OCI-M1 (cell line): ENCODE results near the gene ZNF530.

Experiments used
- DNase-seq: peaks from one replicate; lab custom pipeline; 2025; lab: John Stamatoyannopoulos, UW

Gene ZNF530

GRCh38 chr19:57599761-57600383 is at the start of gene ZNF530:
TSS of gene ZNF530 (plus strand) at chr19:57599885. CDS start at chr19:57604346, 4,461 bp downstream.
- peak; percentile 98 for DNase-seq

DNA sequence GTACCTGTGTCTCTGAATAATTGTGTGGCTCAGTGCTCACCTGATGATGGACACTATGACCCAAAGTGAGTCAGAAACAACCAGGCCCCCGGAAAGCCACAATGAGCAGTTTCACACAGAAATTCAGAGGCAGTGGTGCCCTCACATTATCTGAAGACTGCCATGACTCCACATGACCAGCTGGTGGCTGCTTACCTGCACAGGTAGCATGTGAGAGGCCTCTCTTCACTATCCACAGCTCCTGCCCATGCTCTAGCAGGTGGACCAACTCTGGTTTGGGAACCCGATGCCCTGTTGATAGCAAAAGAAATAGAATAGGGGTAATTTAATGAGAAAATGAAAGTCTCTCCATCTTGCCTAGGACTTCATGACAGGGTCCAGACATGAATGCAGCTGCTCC is 47.3 kb upstream of the ZNF530 start:
- no peak for DNase-seq

DNA sequence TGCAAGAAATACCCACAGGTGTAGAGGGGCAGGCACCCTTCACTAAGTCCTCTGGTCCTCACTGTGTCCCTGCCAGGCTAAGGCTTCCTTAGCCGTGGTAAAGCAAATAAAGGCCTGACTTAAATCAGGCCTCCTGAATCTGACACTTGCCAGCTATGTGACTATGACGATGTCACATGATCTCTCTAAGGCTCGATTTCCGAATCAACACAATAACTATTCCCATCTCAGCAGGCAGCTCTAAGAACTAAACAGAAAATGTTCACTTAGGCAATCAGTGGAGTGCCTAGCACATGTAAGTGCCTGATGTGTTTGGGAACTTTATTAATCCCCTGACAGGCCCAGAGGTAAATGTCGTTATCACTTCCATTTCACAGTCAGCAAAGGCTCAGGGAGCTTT is 42.0 kb upstream of the ZNF530 start:
- no peak for DNase-seq

GRCh38 chr19:57558525-57558924 is 41.2 kb upstream of the ZNF530 start:
- DNase-seq: peak; percentile 61

DNA sequence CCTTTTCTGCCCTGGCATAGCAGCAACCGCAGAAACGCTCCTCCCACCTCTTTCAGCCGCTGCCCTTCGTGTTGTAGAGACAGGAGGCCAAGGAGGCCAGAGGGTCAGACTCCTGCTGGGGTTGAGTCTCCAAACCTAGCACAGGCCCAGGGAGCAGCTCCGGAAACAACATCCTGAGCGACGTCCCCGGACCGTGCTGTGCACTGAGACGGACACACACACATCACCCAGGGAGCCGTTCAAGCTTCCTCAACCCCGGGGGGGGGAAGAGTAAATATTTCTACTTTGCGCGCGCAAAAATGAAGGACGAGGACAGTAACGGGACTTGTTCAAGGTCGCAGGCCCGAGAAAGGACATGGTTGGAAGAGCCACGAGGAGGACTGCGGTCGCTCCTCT is 40.7 kb upstream of the ZNF530 start:
- DNase-seq: peak; percentile 61

DNA sequence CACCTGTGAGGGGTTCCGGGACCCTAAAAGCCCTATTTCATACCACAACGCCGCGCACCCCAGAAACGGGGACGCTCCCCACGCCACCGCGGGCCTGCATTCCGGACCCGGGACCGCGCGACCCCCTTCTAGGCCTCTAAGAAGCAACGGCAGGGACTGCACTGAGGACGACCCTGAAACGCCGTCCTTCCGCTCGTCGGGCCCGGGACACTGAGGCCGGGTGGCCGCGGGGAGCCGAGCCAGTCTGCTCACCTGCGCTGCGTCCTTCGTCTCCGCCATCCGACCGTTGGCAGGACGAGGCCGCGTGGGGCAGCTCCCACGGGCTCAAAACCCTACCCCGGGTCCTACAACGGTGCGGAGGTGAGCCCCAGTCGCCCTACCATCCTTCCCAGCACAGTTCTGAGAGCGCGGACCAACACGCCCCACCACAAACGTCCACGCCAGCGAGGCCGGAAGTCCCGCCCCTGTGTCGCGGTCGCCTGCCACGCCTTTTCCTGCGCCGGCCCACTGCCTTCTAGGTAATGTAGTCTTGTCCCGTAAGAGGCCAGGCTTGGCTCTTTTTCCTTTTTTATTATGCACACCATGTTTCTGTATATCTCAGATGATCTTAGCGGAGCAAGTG is 40.2 kb upstream of the ZNF530 start, which contains the start of gene ZNF550:
TSS of gene ZNF550 (minus strand) at position 460 of the 622 bp plus-strand sequence. CDS start at position 279, 181 bp downstream.
- DNase-seq: peak; percentile 94

- DNase-seq: peak; percentile 52
These were observed 39.6 kb upstream of the ZNF530 start for GRCh38 chr19:57560049-57560491.

DNA sequence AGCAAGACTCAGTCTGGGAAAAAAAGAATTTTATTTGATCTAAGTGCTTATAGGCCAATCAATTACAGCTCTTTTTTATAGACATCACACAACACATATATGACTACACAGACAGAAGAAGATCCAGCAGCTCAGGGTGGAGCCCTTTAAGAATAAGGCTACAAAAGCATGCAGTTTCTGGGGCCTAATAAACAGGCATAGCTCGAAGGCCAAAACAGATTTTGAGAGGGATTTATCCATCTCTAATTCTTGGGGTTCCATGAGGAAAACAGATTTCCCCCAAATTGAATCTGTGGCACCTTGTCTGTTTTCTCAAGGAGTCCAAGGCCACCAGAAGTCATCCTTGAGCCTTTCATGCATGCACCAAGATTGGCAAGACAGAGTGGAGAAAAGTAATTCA is 36.1 kb upstream of the ZNF530 start:
- peak; percentile 14 for DNase-seq

GRCh38 chr19:57566396-57567265 is 33.1 kb upstream of the ZNF530 start:
- peak; percentile 59 for DNase-seq

DNA sequence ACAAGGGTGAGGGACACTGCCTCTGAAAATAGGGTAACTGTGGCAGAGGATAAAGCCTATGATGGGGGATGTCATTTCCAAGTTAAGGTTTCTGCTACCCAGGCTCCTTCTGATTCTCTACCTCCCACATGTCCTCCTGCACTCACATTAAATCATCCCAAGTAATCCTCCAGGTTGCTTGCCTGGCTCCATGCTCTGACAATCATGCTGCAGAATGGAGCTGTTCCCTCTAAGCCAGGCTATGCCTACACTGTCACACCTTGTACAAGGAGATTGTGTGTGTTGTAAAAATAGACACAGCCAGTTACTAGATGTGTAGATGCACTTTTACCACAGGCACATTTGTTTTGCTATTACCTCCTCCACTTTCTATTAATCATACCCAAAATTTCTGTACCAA is 29.0 kb upstream of the ZNF530 start:
- no peak for DNase-seq

GRCh38 chr19:57572415-57572947 is 27.2 kb upstream of the ZNF530 start:
- DNase-seq: no peak

- DNase-seq: no peak
These were observed 23.0 kb upstream of the ZNF530 start for GRCh38 chr19:57576661-57577060.

DNA sequence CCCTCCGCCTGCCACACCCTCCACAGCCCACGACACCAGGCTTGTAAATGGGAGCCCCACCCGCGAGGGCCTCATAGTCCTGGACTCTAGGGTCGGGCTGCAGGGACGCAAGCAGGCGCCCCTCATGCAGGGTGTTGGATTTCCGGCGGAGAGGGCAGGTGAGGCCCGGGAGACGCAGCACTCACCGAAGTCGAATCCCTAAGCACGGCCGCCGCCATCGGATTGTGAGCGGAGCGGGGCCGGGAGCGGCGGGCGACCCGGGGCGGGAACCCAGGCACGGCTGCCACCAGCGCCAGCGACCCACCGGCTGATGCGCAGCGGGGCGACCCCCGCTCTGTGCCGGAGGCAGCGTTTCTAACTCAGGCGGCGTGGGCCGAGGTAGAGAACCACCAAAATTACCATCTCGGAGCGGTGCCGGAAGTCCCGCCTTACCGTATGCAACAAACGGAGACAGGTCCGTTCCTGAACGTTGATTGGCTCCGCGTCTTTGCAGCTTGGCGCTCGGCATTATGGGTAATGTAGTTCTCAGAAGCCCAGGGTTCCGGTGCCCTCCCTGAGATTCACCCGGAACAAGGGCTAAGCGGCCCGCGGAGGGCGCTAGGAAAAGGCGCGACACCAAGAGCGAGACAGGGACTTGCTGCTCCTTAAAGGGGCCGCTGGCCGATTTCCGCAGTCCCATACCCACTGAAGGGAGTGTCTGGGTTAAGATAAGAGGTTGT is 21.0 kb upstream of the ZNF530 start, which contains the start of gene ZNF416:
TSS of gene ZNF416 (minus strand) at position 425 of the 719 bp plus-strand sequence. CDS start at position 218, 207 bp downstream.
- DNase-seq: peak; percentile 100

GRCh38 chr19:57583104-57583520 is 16.6 kb upstream of the ZNF530 start:
- no peak for DNase-seq

DNA sequence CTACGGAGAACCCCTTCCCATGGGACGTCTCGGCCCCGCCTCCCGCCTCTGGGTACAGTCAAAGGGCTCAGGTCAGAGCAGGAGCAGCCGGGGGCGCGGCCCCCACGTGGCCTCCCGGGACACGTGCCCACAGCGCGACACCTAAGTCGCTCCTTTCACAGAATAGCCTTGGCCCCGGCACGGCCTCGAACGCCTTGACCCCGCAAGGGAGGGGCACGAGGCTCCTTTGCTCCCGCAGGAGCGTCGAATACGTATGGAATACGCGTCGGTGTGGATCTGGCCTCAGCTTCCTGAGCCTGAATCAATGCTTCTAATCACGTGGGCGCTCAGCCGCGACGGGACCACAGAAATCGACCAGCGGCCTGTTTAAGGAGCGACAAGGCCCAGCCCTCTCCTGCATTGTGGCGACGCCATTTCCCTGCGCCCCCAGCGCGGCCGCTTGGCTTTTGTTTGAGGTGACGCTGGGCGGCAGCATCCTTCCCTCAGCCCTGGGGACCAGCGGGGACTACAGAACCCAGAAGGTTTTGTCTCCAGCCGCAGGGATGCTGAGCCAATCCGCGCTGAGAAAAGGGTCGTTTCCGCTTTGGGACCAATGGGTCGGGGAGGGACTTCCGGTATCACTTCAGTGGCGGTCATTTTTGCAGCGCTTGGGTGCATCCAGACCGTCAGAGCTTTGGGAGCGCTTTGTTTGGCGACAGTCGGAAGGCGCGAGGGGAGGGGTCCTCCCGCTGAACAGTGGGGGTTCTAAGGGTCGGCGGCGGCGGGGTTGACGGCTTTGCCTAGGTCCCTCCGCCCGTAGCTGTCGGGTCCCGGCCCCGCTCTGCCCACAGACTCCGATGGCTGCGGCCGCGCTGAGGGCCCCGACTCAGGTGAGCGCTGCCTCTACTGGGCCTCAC is 15.9 kb upstream of the ZNF530 start, which contains the start of gene ZIK1:
TSS of gene ZIK1 (plus strand) at position 625 of the 896 bp plus-strand sequence. CDS start at position 837, 212 bp downstream.
- DNase-seq: peak; percentile 99

DNA sequence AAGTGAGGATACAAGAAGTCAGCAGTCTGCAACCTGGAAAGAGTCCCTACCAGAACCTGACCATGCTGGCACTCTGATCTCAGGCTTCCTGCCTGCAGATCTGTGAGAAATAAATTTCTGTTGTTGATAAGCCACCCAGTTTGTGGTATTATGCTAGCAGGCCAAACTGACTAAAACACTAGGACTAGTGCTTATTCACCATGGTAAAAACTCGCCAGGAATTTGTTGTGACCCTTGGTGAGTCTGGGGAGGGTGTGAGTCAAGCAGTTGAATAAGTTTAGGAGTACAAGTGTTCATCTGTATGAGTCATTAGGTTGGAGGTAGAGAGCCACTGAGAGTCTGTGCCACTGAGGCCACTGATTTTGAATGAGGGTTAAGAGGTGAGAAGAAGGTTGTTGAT is 12.2 kb upstream of the ZNF530 start:
- DNase-seq: no peak

GRCh38 chr19:57599377-57599760 is 316 bp upstream of the ZNF530 start:
- no peak for DNase-seq

- DNase-seq: no peak
These were observed 7.2 kb downstream of the ZNF530 start for GRCh38 chr19:57606931-57607330.

DNA sequence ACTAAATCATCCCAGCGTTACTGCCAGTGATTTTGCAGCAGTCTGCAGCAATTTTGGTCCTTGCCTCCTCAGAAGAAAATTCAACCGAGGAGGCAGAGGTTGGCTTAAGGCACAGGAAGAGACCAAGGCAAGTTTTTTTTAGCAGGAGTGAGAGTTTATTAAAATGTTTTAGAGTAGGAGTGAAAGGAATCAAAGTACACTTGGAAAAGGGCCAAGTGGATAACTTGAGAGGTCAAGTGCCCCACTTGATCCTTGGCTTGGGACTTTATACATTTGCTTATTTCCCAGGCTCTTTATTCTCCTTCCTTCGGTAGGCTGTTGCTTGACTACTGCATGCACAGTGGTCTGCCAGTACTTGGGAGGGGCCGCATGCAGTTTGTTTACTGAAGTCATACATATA is 11.4 kb downstream of the ZNF530 start:
- no peak for DNase-seq
